ENCODE data around the gene TULP1.

The TULP1 gene

GRCh38 chr6:35486005-35486925 lies 26.4 kb downstream of the TULP1 start:
- Mint-ChIP-seq H3K27me3 (ENCODE audit: low read depth, poor library complexity) (no peaks in the 10 kb centered on the region), H3K36me3 (ENCODE audit: low read depth) (peaks cover 9% of the 10 kb centered on the region), H3K4me1 (peaks cover 62% of the 10 kb centered on the region), H3K27ac (peak overlapping the region; percentile 74), H3K9me3 (no peaks in the 10 kb centered on the region), H3K4me3 (peak overlapping the region; percentile 31)
- DNase-seq = peak; percentile 67
- no peak for TF ChIP-seq CTCF (IDR thresholded peaks at IDR 0.05)

DNA sequence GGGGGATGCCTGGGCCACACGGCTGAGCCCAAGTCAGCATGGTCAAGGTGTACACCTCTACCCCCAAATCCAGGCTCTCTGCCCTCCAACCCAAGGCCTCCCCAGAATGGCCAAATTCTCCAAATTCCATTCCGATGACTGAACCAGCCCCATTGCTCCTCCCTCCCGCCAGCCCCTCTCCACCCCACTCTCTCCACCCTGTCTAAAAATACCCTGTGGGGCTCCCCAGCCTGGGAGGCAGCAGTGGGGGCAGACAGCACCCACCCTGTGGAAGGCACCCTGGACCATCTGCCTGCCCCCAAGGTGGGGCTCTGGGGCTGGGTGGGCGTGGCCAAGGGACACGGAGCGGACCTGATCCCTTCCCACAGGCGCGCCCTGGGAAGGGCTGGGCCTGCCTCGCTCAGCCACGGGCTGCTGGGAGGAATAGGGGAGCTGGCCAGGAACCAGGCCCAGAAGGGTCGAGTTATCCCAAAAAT lies 27.3 kb downstream of the TULP1 start:
- peak; percentile 51 for DNase-seq
- Mint-ChIP-seq H3K4me3 (no peak overlapping the region), H3K36me3 (ENCODE audit: low read depth) (peaks cover 9% of the 10 kb centered on the region), H3K4me1 (peaks cover 62% of the 10 kb centered on the region), H3K27me3 (ENCODE audit: low read depth, poor library complexity) (no peaks in the 10 kb centered on the region), H3K27ac (peak overlapping the region; percentile 95), H3K9me3 (no peaks in the 10 kb centered on the region)
- no peak for TF ChIP-seq CTCF (IDR thresholded peaks at IDR 0.05)

GRCh38 chr6:35484921-35485392 lies 27.7 kb downstream of the TULP1 start:
- DNase-seq = no peak
- H3K4me3 Mint-ChIP-seq = no peak overlapping the region
- no peak for TF ChIP-seq CTCF (IDR thresholded peaks at IDR 0.05)
- peaks cover 61% of the 10 kb centered on the region for H3K4me1 Mint-ChIP-seq
- H3K27ac Mint-ChIP-seq = peak overlapping the region; percentile 64
- H3K36me3 Mint-ChIP-seq (ENCODE audit: low read depth) = peaks cover 9% of the 10 kb centered on the region
- H3K27me3 Mint-ChIP-seq (ENCODE audit: low read depth, poor library complexity) = no peaks in the 10 kb centered on the region
- H3K9me3 Mint-ChIP-seq = no peaks in the 10 kb centered on the region

- no peaks in the 10 kb centered on the region for H3K27me3 Mint-ChIP-seq (ENCODE audit: low read depth, poor library complexity)
- peaks cover 63% of the 10 kb centered on the region for H3K4me1 Mint-ChIP-seq
- no peak overlapping the region for H3K4me3 Mint-ChIP-seq
- no peaks in the 10 kb centered on the region for H3K9me3 Mint-ChIP-seq
- no peak for DNase-seq
- peak overlapping the region; percentile 54 for H3K27ac Mint-ChIP-seq
- TF ChIP-seq CTCF (IDR thresholded peaks at IDR 0.05) = no peak
- H3K36me3 Mint-ChIP-seq (ENCODE audit: low read depth) = peaks cover 9% of the 10 kb centered on the region
Observed at GRCh38 chr6:35483893-35484645, 28.6 kb downstream of the TULP1 start.

- Mint-ChIP-seq H3K36me3 (ENCODE audit: low read depth) (peaks cover 13% of the 10 kb centered on the region), H3K4me1 (peaks cover 59% of the 10 kb centered on the region), H3K27me3 (ENCODE audit: low read depth, poor library complexity) (no peaks in the 10 kb centered on the region), H3K27ac (no peak overlapping the region), H3K9me3 (no peaks in the 10 kb centered on the region), H3K4me3 (no peak overlapping the region)
- no peak for DNase-seq
- no peak for TF ChIP-seq CTCF (IDR thresholded peaks at IDR 0.05)
Observed at GRCh38 chr6:35483490-35483889, 29.2 kb downstream of the TULP1 start.
